ENCODE measurements around the gene TMEM175. TPM values are rescaled to one million over a fixed set of nuclear protein-coding genes. Genes with fewer than 3 reads are reported as not detected.
A peak's percentile ranks its signal among the peaks of the same experiment; 100 is the strongest.

TMEM175 gene
- total and polyA plus RNA-seq, 8 donors: 7.3 to 82.8 (median 19.5) TPM

GRCh38 chr4:995311-996026 is 63.2 kb downstream of the TMEM175 start:
- TF ChIP-seq, protein P1, sequence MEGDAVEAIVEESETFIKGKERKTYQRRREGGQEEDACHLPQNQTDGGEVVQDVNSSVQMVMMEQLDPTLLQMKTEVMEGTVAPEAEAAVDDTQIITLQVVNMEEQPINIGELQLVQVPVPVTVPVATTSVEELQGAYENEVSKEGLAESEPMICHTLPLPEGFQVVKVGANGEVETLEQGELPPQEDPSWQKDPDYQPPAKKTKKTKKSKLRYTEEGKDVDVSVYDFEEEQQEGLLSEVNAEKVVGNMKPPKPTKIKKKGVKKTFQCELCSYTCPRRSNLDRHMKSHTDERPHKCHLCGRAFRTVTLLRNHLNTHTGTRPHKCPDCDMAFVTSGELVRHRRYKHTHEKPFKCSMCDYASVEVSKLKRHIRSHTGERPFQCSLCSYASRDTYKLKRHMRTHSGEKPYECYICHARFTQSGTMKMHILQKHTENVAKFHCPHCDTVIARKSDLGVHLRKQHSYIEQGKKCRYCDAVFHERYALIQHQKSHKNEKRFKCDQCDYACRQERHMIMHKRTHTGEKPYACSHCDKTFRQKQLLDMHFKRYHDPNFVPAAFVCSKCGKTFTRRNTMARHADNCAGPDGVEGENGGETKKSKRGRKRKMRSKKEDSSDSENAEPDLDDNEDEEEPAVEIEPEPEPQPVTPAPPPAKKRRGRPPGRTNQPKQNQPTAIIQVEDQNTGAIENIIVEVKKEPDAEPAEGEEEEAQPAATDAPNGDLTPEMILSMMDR (IDR thresholded peaks at IDR 0.05): no peak
- TF ChIP-seq EP300 (IDR thresholded peaks at IDR 0.05): no peak
- no peak for TF ChIP-seq POLR2AphosphoS5 (IDR thresholded peaks at IDR 0.05)
- no peak for TF ChIP-seq POLR2A (IDR thresholded peaks at IDR 0.05)
- Histone ChIP-seq H3K27me3 (peaks cover 0 to 51% (median 34%) of the 10 kb centered on the region in 3 donors), H3K4me3 (no peak overlapping the region), H3K9me3 (no peaks in the 10 kb centered on the region), H3K27ac (no peak overlapping the region), H3K36me3 (peaks cover 0 to 16% (median 8%) of the 10 kb centered on the region in 4 donors), H3K4me1 (peaks cover 30 to 60% (median 53%) of the 10 kb centered on the region in 4 donors)
- DNase-seq: no peak
- intact Hi-C loops (cut with DNase I; ENCODE audit: low total_unique reads): no loop called here
- 86 to 90% (median 90%) methylated on average over 20 to 23 of the region's 23 CpGs for WGBS, 5 donors

- Histone ChIP-seq H3K4me3 (no peak overlapping the region), H3K9me3 (no peaks in the 10 kb centered on the region), H3K4me1 (peaks cover 30 to 54% (median 50%) of the 10 kb centered on the region in 4 donors), H3K27me3 (peaks cover 0 to 60% (median 43%) of the 10 kb centered on the region in 3 donors), H3K27ac (peak overlapping the region in 1 of 5 donors; percentile 22), H3K36me3 (peaks cover 0 to 7% (median under 1%) of the 10 kb centered on the region in 4 donors)
- peak in 1 of 2 donors; percentile 82 for DNase-seq
- TF ChIP-seq POLR2AphosphoS5 (IDR thresholded peaks at IDR 0.05) (no peak), EP300 (IDR thresholded peaks at IDR 0.05) (no peak), POLR2A (IDR thresholded peaks at IDR 0.05) (no peak)
- TF ChIP-seq, protein P1 (IDR thresholded peaks at IDR 0.05): no peak
- 53 to 68% (median 57%) methylated on average over 12 to 15 of the region's 15 CpGs for WGBS, 5 donors
- intact Hi-C loops (cut with DNase I; ENCODE audit: low total_unique reads): no loop called here
Observed at GRCh38 chr4:996030-996996, 64.1 kb downstream of the TMEM175 start.

DNA sequence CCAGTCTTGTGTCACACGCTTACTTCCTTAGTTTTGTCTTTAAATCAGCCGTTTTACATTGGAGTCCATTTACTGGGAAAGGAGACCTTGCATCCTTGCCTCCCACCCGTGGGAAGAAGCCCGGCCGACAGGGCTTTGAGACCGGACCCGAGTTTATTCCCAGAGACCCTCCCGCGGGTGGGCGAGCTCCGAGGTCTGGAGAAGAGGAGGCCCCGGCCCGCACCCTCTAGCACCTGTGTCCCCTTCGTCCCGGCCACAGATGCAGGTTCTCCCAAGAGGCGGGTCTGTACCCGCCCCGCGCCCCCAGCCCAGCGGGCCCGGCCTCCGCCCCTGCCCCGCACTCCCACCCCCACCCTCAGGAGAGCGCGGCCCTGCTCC is 64.7 kb downstream of the TMEM175 start:
- peak overlapping the region; percentile 29 to 51 (median 35) for H3K4me3 ChIP-seq
- H3K9me3 ChIP-seq: no peaks in the 10 kb centered on the region
- peak overlapping the region in 1 of 5 donors; percentile 22 for H3K27ac ChIP-seq
- H3K36me3 ChIP-seq: peaks cover 0 to under 1% (median 0%) of the 10 kb centered on the region in 4 donors
- no peak for DNase-seq
- WGBS, 5 donors: 11 to 17% (median 11%) methylated on average over 15 to 25 of the region's 25 CpGs
- H3K4me1 ChIP-seq: peaks cover 27 to 52% (median 48%) of the 10 kb centered on the region in 4 donors
- peaks cover 3 to 66% (median 49%) of the 10 kb centered on the region in 3 donors for H3K27me3 ChIP-seq
- TF ChIP-seq POLR2A (IDR thresholded peaks at IDR 0.05) (no peak), POLR2AphosphoS5 (IDR thresholded peaks at IDR 0.05) (no peak), EP300 (IDR thresholded peaks at IDR 0.05) (no peak)
- TF ChIP-seq, protein P1 (IDR thresholded peaks at IDR 0.05): no peak
- intact Hi-C loops (cut with DNase I; ENCODE audit: low total_unique reads): no loop called here
